ENCODE data around the gene RGS8. TPM values are rescaled to one million over a fixed set of nuclear protein-coding genes. Genes with fewer than 3 reads are reported as not detected.

The RGS8 gene, protein sequence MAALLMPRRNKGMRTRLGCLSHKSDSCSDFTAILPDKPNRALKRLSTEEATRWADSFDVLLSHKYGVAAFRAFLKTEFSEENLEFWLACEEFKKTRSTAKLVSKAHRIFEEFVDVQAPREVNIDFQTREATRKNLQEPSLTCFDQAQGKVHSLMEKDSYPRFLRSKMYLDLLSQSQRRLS
- 7.8 TPM for total RNA-seq

DNA sequence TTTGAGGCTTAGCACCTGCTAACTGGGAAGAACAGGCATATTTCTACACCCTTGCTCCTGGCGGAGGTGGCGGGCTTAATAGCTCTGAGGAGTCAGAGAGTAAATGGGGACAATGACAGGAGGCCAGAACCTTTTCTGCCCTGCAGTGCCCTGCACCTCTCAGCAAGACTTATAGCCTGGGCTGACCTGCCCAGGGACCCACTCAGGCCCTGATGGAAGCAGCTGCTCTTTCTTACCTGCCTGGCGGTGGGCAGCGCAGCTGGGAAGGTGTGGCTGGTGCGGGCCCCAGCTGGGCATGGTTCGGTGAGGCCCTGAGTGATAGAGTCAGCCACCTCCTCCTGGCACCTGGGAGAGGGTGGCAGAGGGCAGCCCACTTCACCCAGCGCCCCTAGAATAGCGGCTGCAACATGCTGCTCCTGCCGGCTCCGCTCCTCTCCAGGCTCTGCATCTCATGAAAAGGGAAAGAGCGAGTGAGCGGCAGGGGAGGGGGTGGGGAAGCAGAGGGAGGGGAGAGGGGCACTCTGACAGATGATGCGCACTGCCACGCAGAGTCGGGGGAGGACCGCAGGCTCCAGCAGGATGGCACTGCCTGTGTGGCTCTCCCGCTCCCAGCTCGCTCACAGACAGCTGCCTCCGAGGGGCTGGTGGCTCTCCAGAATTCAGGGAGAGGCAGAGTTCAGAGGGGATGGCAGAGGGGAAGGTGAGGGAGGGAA lies at the start of gene RGS8:
RGS8 (minus strand) TSS at position 472 of the 713 bp plus-strand sequence. CDS start 14,938 bp downstream, outside the sequence.
- DNase-seq: no peak

DNA sequence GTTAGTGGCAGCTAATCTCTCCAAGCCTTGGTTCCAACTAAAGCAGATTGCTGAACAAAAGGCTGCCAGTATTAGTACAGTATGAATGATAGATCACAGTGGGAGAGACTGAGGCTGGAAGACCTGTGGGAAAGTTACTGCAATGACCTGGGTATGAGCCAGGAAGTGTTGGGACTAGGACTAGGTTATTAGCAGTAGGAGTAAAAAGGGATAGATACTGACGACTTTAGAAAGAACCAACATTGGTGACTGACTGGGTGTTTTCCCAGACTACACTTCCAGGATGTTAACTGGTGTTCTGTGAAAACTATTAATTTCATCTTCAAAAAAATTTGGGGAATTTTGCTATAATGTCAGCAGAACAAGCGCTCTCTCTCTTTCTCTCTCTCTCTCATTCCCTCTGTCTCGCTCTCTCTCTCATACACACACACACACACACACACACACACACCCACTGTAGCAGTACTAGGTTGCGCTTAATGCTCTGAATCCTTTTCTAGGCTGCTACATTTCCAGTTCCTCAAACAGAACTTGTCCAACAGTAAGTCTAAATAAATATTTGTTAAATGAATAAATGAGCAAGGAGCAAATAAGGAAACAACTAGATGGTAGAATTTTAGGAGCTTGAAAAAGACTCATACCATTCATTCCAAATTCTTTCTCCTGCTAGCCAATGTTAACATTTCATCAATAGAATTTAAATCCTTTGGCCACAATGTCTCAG lies 47.6 kb upstream of the RGS8 start:
- DNase-seq: no peak

DNA sequence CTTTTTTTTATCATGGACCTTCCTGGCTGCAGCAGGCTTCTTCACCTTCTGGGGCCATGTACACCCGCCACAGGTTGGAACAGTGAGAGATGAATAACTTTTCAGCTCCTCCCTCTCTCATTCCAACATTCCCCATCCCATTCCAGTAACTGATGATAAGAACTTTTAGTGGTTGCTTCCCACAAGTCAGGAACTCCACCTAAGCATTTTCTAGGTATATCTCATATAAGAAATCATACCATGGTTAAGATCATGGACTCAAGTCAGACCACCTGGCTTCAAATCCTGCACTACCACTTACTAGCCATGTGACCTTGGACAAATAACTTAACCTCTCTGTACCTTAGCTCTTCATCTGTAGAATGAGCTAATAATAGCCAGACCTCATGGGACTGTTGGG lies 42.5 kb upstream of the RGS8 start:
- no peak for DNase-seq

DNA sequence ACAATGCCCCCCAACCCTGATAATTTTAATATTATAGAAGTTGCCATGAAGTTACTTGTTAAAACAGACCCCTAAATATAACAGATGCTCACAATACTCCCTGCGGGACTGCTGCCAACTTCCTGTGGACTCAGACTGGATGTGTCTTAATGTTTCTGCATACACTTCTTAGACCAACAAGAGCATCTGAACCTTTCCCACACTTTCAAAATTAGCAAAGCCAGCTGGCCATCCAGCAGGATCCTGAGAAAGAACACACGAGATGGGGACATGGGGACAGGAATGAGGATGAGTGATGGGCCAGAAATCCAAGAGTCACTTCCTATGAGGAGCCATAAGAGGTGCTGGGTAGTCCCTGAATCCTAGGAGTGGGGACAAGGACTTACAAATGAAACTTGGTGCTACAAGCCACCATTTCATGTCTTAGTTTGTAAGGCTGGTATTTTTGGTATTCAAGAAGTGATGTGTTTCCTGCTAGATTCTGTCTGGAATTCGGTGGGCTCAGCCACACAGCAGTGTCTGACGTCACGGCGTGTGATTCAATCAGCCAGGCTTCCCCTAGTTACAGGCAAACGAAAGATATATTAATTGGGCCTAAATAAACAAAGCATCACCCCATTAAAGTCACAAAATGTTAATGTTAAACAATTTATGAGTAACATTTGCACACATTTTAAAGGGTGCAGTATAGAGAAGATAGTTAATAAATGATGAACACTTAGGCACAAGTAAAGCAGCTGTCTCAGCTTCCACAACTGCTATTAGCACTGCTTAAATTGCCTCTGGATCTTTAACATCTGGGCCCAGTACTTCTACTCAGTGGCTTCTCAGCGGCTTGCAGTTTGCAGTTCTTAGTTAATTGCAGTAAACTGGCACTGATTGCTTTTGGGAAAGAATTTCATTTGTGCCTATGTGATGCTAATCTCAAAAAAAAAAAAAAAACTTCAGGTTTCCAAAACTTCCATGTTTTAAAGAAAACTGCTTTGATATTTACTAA lies 41.2 kb upstream of the RGS8 start:
- no peak for DNase-seq

DNA sequence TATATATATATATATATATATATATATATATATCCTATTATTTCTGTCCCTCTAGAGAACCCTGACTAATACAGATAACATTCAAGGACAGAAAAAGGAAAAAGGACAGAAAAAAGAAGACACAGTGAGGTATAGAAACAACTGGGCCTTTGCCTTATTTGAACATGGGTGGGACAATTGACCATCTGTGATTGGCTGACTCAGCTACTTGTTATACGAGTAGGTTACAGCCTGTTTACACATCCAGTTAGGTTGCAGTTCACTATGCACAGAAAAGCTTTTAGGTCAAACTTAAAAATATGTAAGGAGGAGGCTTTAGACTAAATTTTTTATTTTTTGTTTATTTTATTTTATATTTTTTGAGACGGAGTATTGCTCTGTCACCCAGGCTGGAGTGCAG lies 39.8 kb upstream of the RGS8 start:
- no peak for DNase-seq

DNA sequence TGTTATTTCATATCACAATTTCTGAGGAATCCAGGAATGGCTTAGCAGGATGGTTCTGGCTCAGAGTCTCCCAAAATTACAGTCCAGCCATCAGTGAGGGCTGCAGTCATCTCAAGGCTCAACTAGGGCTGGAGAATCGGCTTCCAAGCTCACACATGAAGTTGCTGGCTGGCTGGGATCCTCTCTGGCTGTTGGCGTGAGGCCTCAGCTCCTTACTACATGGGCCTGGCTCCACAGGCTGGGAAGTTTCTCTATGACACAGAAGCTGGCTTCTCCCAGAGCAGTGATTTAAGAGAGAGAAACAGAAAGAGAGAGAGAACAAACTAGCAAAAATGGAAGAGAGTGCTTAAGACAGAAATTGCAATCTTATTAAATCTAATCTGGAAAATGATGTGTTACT lies 38.8 kb upstream of the RGS8 start:
- no peak for DNase-seq

DNA sequence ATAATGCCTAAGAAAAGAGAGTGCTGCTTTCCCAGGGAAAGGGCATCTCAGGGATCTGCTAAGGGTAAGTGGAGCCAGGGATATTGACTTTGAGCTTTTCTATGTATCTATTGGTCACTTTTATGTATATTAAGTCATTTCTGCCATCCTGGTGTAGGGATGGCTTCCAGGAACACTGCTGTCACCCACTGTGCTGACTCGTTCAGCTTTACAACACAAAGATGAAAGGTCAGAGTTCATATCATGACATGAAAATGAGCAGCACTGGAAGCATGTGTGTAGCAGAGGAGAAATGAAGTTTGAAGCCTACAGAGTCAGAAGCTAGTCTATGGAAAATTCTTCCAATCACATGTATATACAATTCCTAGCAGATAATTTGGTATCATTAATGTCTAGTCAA lies 37.1 kb upstream of the RGS8 start:
- no peak for DNase-seq

DNA sequence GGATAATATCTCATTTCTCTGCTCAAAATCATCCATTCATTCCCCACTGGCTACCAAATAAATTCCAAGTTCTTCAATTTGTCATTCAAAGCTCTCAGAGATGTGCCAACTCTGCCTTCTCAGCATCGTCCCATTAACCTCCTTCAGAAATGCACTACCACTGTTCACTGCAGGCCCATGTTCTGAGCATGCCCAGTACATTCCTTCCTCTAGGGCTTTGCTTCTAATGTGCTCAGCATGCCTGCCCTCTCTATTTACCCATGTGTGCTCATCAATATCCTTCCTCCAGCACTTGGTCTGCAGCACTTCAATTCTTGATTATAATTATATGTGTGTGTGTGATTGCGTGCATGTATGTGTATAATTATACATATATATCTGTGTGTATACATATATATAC lies 36.1 kb upstream of the RGS8 start:
- DNase-seq: no peak

DNA sequence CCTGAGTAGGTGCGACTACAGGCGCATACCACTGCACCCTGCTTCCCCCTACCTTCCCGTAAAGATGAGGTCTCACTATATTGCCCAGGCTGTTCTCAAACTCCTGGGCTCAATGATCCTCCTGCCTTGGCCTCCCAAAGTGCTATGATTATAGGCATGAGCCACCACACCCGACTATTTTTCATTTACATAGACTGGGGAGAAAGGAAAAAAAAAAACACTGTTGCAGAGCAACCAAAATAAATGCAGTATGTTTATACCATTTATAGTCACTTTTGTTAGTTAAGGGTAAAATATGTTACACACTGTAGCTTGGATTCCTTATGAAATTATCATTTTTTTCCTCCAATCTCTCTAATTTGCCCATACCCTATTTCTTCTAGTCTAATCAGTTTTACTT lies 35.2 kb upstream of the RGS8 start:
- no peak for DNase-seq

DNA sequence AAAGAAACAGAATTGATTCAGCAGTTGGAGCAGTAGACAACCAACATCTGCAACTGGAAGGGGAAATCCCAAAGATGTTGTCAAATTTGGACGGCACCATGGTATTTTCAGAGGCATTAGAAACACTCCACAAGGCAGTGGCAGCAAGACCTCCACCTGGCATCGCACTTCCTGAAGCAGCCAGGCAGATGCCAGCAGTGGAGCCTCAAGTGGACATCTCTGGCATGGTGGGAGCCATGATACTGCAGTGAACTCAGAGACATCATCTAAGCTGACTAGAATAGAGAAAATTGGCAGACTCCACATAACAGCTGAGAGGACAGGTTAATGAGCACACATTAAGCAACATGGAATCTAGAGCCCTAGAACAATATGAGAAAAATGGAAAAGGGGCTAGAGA lies 33.9 kb upstream of the RGS8 start:
- no peak for DNase-seq

DNA sequence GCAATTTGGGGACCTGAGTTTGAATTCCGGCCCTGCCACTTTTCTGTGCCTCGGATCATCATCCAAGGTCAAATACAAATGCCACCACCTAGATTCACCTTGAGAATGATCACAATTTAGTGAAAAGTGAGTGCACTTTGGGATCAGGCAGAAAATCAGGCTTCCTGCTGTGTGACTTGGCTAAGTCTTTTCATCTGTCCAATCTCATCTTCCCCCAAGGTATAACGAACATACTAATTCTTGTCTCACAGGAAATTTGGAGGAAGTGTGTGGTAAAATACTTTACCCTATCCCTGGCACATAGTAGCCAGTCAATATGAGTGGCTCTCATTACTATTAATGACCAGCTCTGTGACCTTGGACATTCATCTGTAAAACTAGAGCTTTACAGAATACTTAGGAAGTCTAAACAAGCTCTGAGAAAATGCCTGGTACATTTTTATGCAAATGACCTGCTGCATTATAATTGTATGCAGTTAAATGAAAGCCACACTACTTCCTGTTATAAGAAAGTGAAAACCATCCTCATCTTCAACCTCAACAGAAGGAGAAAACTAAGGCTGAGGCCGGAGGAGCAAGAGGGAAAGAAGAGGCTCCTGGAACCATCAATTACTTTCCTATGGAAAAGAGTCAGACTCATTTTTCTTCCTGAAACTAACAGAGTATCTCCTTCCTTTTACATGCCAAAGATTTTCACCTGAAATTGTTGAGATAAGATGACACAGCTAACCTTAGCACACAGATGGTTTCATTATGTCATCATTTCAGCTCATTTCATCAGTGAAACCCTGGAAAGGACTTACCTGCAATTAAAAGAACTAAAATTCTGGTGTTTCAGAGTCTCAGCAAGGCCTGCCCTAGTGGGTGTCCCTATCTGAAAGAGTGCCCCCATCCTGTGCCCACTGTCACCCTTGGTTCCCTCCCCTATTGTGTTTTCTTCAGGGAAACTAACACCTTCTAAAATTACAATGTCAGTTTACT lies 32.6 kb upstream of the RGS8 start:
- DNase-seq: no peak

DNA sequence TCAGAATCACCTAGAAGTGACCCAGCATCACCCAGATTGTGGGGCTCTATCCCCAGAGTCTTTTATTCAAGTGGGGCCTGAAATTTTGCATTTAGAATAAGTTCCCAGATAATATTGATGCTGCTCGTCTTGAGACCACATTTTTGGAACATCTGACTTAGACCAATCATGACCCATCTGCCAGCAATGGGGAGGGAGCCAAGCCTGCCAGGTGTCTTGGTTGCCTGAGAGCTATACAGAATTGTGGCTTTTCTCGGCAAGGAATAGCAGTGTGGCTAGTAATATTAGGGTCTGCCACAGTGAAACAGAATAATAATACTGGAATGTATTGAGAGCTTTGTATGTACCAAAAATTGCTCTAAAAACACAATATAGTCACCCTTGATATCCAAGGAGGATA lies 31.1 kb upstream of the RGS8 start:
- DNase-seq: no peak

DNA sequence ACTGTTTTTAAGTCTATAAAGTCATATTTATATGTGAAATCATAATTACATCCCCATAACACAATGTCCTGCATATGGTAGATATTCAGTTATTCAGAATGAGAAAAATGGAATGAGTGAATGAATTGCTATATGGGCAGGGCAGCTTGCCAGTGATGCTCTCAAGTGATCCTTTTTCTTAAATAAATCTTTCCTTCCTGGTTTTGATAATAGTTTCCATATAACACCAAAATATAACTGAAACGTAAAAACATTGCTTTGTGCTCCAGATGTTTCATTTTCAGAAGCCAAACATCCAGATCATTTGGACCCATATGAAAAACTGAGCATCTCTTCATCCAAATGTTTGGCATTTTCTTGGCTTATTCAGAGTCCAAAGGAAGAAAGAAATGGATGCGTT lies 30.2 kb upstream of the RGS8 start:
- DNase-seq: no peak

DNA sequence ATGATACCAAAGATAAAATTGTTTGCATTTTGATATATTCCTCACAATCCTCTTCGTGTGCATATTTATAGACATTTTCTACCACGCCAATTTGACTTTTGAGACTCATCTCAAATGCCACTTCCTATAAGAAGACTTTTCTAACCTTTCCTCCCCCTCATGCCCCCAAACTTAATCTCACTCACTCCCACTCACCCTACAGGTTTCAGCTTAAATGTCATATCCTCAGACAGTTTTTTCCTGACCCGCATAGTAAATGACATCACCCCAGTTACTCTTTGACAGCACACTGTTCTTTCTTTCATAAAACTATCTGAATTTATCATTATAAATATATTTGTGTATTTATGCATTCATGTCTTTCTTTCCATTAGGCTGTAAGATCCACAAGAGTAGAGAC lies 29.6 kb upstream of the RGS8 start:
- no peak for DNase-seq

DNA sequence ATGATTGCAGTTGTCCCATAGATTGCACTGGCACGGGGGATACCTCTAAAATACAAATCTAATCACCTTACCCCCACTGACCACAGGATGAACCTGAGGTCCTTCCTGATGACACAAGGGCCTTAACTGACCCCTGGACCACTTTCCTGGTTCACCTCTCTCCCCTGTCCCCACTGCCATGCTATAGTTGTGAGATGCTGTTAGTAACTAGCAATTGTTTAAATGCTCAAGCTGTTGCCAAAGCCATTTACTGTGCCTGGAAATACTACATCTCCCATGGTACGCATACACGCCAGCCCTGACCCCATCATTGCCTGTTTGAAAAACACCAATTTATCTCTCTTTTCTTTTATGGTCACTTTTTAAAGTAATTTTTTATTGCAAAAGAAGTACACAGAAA lies 29.1 kb upstream of the RGS8 start:
- DNase-seq: no peak

DNA sequence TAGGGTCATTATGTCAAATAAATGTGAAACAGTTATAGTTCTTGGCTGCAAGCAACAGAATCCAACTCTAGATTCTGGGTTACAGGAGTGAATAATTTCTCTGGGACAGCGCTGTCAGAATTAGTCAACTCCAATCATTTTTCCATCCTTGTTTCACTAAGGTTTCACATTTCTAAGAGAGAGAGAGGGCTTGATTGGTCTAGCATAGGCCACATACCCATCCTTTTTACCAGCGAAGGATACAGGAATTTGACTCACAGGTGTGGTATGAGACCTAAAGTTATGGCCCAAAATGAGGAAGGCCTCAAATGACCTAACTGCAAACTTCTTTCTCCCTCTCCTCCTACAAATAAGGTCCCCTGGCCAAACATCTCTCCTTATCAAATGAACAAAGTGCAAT lies 25.5 kb upstream of the RGS8 start:
- no peak for DNase-seq

DNA sequence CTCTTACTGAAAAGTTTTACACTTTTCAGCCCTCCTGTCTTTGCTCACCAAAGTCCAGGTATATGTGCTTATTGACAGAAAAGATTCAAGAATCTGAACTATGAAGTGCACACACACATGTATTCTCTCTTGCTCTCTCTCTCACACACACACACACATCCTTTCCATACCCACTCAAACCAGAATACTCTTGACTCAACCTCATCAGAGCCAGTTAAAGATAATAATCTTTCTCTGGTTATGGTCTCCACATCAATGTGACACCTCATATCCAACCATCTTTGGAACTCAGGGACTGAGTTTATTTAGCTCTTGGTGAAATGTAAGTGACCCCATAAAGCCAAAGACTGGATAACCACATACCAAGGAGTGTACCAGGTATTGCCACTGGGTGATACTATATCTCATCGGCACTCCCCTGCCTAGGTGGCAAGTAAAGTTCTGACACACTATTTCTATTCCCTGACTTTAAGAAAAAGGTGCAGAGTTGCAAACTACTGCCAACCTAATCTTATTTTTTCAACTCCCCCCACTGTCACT lies 24.9 kb upstream of the RGS8 start:
- no peak for DNase-seq

DNA sequence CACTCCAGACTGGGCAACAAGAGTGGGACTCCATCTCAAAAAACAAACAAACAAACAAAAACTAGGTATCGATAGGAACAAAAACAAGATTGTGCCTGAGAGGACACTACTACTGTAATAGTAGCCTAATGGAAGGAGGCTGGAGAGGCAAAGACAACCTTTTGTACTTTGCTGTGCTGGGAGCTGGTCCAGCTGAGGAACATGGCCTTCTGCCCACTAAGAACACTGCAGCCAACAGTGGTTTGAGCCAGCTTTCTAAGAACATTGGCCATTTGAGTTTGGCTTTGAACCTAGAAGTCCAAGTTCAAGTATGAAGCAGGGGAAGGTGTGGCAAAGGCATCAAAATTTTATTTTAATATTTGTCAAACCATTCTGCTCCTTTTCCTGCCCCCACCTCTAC lies 22.7 kb upstream of the RGS8 start:
- DNase-seq: no peak

DNA sequence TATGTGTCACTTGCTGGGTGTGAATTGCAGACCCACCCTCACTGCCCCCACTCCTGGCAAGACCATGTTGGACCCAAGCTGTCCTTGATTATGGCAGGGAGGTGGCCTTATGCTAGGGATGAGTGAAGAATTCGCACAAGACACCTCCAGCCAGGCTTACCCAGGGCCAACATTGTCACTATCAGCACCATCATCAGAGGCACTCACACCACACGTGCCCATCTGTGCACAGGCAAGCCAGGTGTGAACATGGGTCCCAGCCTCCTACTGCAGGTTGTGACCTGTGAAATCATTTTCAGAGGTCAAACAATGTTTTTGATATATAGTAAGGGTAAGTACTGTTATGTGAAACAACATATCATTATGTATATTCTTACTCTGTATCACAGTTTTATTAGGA lies 20.3 kb upstream of the RGS8 start:
- no peak for DNase-seq

DNA sequence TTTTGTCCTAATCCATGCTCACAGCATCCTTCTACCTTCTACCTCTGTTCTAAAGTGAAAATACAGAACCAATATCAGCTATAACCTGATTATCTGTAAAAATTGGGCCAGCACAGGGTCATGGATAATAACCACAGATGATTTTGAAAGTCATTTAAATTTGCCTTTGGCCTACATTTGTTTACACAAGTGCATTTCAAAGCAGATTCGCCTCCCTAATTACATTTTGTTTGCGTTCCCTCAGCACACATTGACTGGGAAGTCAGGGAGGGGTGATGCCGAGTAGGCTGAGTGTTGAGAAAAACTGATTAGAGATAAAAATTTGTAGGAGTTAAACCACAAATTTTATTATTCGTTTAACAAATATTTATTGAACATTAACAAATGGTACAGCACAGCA lies 19.2 kb upstream of the RGS8 start:
- no peak for DNase-seq
